Measurements from ENCODE around the gene UBE3C.
"Not testable (repeated sequence)": the region's sequence is repeated elsewhere in the genome, so short reads cannot be mapped to it uniquely, and the experiment has no call there.

UBE3C gene

GRCh38 chr7:157138424-157139110 is at the start of gene UBE3C:
Gene UBE3C (plus strand): TSS chr7:157138926. CDS start chr7:157139273, 347 bp downstream.
- peak; percentile 34 to 71 for DNase-seq

GRCh38 chr7:157089100-157089610 is 49.6 kb upstream of the UBE3C start:
- no peak for DNase-seq

- no peak for DNase-seq
Observed at GRCh38 chr7:157090485-157091165, 48.1 kb upstream of the UBE3C start.

- DNase-seq, result no peak
Observed at GRCh38 chr7:157096286-157097055, 42.3 kb upstream of the UBE3C start.

- no peak for DNase-seq
Observed at GRCh38 chr7:157097056-157097329, 41.7 kb upstream of the UBE3C start.

GRCh38 chr7:157097569-157097968 is 41.2 kb upstream of the UBE3C start:
- no peak for DNase-seq

GRCh38 chr7:157100005-157100404 is 38.7 kb upstream of the UBE3C start:
- not testable (repeated sequence) for DNase-seq

- not testable (repeated sequence) for DNase-seq
Observed at GRCh38 chr7:157103641-157104040, 35.1 kb upstream of the UBE3C start.

GRCh38 chr7:157111311-157111710 is 27.4 kb upstream of the UBE3C start:
- DNase-seq, result no peak

- DNase-seq, result no peak
Observed at GRCh38 chr7:157112706-157113105, 26.0 kb upstream of the UBE3C start.

- DNase-seq, result no peak
Observed at GRCh38 chr7:157113607-157114006, 25.1 kb upstream of the UBE3C start.

GRCh38 chr7:157116762-157117161 is 22.0 kb upstream of the UBE3C start:
- DNase-seq, result no peak

GRCh38 chr7:157117796-157118195 is 20.9 kb upstream of the UBE3C start:
- no peak for DNase-seq

- no peak for DNase-seq
Observed at GRCh38 chr7:157120181-157120580, 18.5 kb upstream of the UBE3C start.

- no peak for DNase-seq
Observed at GRCh38 chr7:157121184-157121715, 17.5 kb upstream of the UBE3C start.

- DNase-seq, result no peak
Observed at GRCh38 chr7:157122800-157123495, 15.8 kb upstream of the UBE3C start.

- DNase-seq, result no peak
Observed at GRCh38 chr7:157124690-157125089, 14.0 kb upstream of the UBE3C start.

- no peak for DNase-seq
Observed at GRCh38 chr7:157125376-157126223, 13.1 kb upstream of the UBE3C start.

GRCh38 chr7:157126921-157127320 is 11.8 kb upstream of the UBE3C start:
- DNase-seq, result no peak

GRCh38 chr7:157129200-157129599 is 9.5 kb upstream of the UBE3C start:
- no peak for DNase-seq

- DNase-seq, result no peak
Observed at GRCh38 chr7:157129907-157130460, 8.7 kb upstream of the UBE3C start.

- not testable (repeated sequence) for DNase-seq
Observed at GRCh38 chr7:157130849-157131248, 7.9 kb upstream of the UBE3C start.
